ENCODE results near the gene ETS2.

ETS2 gene

GRCh38 chr21:38861989-38862683, 56.4 kb downstream of the ETS2 start:
- DNase-seq (ENCODE audit: low read depth), result no peak

GRCh38 chr21:38863291-38863690, 57.6 kb downstream of the ETS2 start:
- DNase-seq (ENCODE audit: low read depth), result no peak

GRCh38 chr21:38863843-38864363, 58.2 kb downstream of the ETS2 start:
- DNase-seq (ENCODE audit: low read depth), result no peak

- no peak for DNase-seq (ENCODE audit: low read depth)
These were observed 59.2 kb downstream of the ETS2 start for GRCh38 chr21:38864964-38865363.

- no peak for DNase-seq (ENCODE audit: low read depth)
These were observed 63.5 kb downstream of the ETS2 start for GRCh38 chr21:38869196-38869595.

GRCh38 chr21:38869946-38870345, 64.2 kb downstream of the ETS2 start:
- DNase-seq (ENCODE audit: low read depth), result no peak

Data from activated T-cell treated with anti-CD3 and anti-CD28 coated beads for 24 hours (primary cell).